ENCODE results near the gene STK16.

- TF ChIP-seq CTCF (IDR thresholded peaks at IDR 0.05) (no peak), POLR2A (IDR thresholded peaks at IDR 0.05) (no peak)
Measured at GRCh38 chr2:219299372-219299760, 54.1 kb downstream of the STK16 start.

All from stomach (tissue), 4 donors.